KMS-11 (cell line): ENCODE data around the gene TAGLN3.

Source experiments
- H2AFZ ChIP-seq: fragments of 200-600 bp; sonication (generic); 2 replicates; pipeline ENCODE4 v1.6.1; 2016; ENCODE audit warnings: antibody characterized with exemption, mixed run types, low read depth
- H3K27ac ChIP-seq: fragments of 200-600 bp; sonication (generic); 2 replicates; pipeline ENCODE4 v1.6.1; 2016; ENCODE audit warnings: mild to moderate bottlenecking, mixed run types
- H3K27me3 ChIP-seq: fragments of 200-600 bp; sonication (generic); 2 replicates; pipeline ENCODE4 v1.6.1; 2017; ENCODE audit warnings: mild to moderate bottlenecking, low read depth, mixed run types, moderate library complexity; ENCODE audit not compliant: insufficient read depth
- H3K36me3 ChIP-seq: fragments of 200-600 bp; sonication (generic); 2 replicates; pipeline ENCODE4 v1.6.1; 2017; ENCODE audit warnings: mild to moderate bottlenecking, mixed run types; ENCODE audit not compliant: insufficient read depth
- H3K4me1 ChIP-seq: fragments of 200-600 bp; sonication (generic); 2 replicates; pipeline ENCODE4 v1.6.1; 2016; ENCODE audit warnings: mild to moderate bottlenecking, low read depth, mixed run types; ENCODE audit not compliant: poor library complexity, severe bottlenecking
- H3K4me2 ChIP-seq: fragments of 200-600 bp; sonication (generic); 2 replicates; pipeline ENCODE4 v1.7.0; 2016; ENCODE audit warnings: mild to moderate bottlenecking, mixed run types
- H3K4me3 ChIP-seq: fragments of 200-600 bp; sonication (generic); IDR thresholded peaks from 2 replicates; pipeline ENCODE4 v1.6.1; 2017; ENCODE audit warnings: low read depth, low read length, mixed read lengths; ENCODE audit not compliant: insufficient read depth
- H3K79me2 ChIP-seq: fragments of 200-600 bp; sonication (generic); 2 replicates; pipeline ENCODE4 v1.6.1; 2016; ENCODE audit warnings: low read depth, mixed run types; ENCODE audit not compliant: insufficient read depth
- H3K9ac ChIP-seq: fragments of 200-600 bp; sonication (generic); 2 replicates; pipeline ENCODE4 v1.6.1; 2016; ENCODE audit warnings: mild to moderate bottlenecking, mixed run types
- H4K20me1 ChIP-seq: fragments of 200-600 bp; sonication (generic); 2 replicates; pipeline ENCODE4 v1.6.1; 2016; ENCODE audit warnings: mild to moderate bottlenecking, mixed run types; ENCODE audit not compliant: insufficient read depth
- CTCF ChIP-seq: fragments of 200-600 bp; sonication (generic); conservative IDR thresholded peaks from 2 replicates; pipeline ENCODE4 v1.6.1; 2017; ENCODE audit warnings: low read depth, mild to moderate bottlenecking, antibody characterized with exemption, low read length, moderate library complexity, mixed read lengths

TAGLN3 gene

GRCh38 chr3:111971533-111972130, 27.1 kb upstream of the TAGLN3 start:
- peaks cover 3% of the 10 kb centered on the region for H3K4me1 ChIP-seq
- no peaks in the 10 kb centered on the region for H3K36me3 ChIP-seq
- no peak overlapping the region for H3K27ac ChIP-seq
- H4K20me1 ChIP-seq: no peaks in the 10 kb centered on the region
- no peak for TF ChIP-seq CTCF
- H3K9ac ChIP-seq: no peak overlapping the region
- no peaks in the 10 kb centered on the region for H3K79me2 ChIP-seq
- H3K4me2 ChIP-seq: no peak overlapping the region
- H2AFZ ChIP-seq: no peak overlapping the region
- H3K27me3 ChIP-seq: no peaks in the 10 kb centered on the region
- no peak overlapping the region for H3K4me3 ChIP-seq

GRCh38 chr3:111972891-111973290, 25.8 kb upstream of the TAGLN3 start:
- no peak overlapping the region for H3K9ac ChIP-seq
- no peaks in the 10 kb centered on the region for H3K36me3 ChIP-seq
- H3K27ac ChIP-seq: no peak overlapping the region
- no peaks in the 10 kb centered on the region for H4K20me1 ChIP-seq
- TF ChIP-seq CTCF: no peak
- no peak overlapping the region for H3K4me2 ChIP-seq
- no peaks in the 10 kb centered on the region for H3K27me3 ChIP-seq
- H3K4me3 ChIP-seq: no peak overlapping the region
- H3K4me1 ChIP-seq: no peaks in the 10 kb centered on the region
- H2AFZ ChIP-seq: no peak overlapping the region
- H3K79me2 ChIP-seq: no peaks in the 10 kb centered on the region

GRCh38 chr3:111975131-111975530, 23.6 kb upstream of the TAGLN3 start:
- no peak for TF ChIP-seq CTCF
- H2AFZ ChIP-seq: no peak overlapping the region

GRCh38 chr3:111976254-111976653, 22.5 kb upstream of the TAGLN3 start:
- Histone ChIP-seq H3K9ac (no peak overlapping the region), H2AFZ (no peak overlapping the region), H3K36me3 (no peaks in the 10 kb centered on the region), H3K27me3 (no peaks in the 10 kb centered on the region), H3K4me3 (no peak overlapping the region), H3K4me1 (peaks cover 12% of the 10 kb centered on the region), H3K79me2 (peaks cover 19% of the 10 kb centered on the region; the same call in 1 of the 2 replicates), H4K20me1 (no peaks in the 10 kb centered on the region), H3K27ac (no peak overlapping the region), H3K4me2 (no peak overlapping the region)
- TF ChIP-seq CTCF: no peak

More at GRCh38 chr3:111975131-111975530, 23.6 kb upstream of the TAGLN3 start:
- H3K36me3 ChIP-seq: no peaks in the 10 kb centered on the region
- no peak overlapping the region for H3K27ac ChIP-seq
- H4K20me1 ChIP-seq: no peaks in the 10 kb centered on the region
- no peak overlapping the region for H3K4me2 ChIP-seq
- H3K27me3 ChIP-seq: no peaks in the 10 kb centered on the region
- H3K4me3 ChIP-seq: no peak overlapping the region
- H3K79me2 ChIP-seq: peaks cover 11% of the 10 kb centered on the region; the same call in 1 of the 2 replicates
- H3K4me1 ChIP-seq: peaks cover 4% of the 10 kb centered on the region
- no peak overlapping the region for H3K9ac ChIP-seq
